ENCODE measurements around the gene BMF.

DNA sequence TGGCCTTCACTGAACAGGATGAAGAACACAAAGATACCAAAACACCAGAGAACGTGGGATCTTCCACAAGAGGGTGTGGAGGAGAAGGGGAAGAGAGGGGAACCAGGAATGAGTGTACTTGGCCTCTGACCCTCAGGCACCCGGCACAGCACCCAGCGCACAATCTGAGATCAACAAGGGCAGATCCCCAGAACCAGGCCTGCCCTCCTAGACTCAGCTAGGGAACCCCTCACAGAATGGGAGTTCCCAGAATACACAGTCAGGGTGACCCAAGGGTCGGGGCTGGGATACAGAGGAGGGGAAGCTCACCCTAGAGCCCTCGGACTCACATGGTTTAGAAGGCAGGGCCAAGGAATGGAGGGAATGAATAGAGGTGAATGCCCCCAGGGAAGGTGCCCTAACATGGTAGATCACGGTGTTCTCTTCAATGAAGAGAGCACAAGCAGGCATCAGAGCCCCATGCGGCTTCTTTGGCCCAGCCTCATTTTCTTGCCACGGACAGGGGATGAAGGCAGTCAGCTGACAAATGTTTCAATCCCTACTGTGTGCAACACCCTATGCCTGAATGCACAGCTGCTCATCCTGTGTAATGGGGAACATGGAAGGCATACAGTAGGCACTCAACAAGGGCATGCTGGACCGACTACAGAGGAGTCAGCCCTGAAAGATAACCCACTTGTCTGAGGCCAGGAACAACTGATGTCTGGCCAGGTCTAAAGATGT, 13.1 kb downstream of the BMF start:
- TF ChIP-seq POLR2A (IDR thresholded peaks at IDR 0.05) (no peak), POLR2AphosphoS5 (IDR thresholded peaks at IDR 0.05) (no peak)
- TF ChIP-seq, protein P1, sequence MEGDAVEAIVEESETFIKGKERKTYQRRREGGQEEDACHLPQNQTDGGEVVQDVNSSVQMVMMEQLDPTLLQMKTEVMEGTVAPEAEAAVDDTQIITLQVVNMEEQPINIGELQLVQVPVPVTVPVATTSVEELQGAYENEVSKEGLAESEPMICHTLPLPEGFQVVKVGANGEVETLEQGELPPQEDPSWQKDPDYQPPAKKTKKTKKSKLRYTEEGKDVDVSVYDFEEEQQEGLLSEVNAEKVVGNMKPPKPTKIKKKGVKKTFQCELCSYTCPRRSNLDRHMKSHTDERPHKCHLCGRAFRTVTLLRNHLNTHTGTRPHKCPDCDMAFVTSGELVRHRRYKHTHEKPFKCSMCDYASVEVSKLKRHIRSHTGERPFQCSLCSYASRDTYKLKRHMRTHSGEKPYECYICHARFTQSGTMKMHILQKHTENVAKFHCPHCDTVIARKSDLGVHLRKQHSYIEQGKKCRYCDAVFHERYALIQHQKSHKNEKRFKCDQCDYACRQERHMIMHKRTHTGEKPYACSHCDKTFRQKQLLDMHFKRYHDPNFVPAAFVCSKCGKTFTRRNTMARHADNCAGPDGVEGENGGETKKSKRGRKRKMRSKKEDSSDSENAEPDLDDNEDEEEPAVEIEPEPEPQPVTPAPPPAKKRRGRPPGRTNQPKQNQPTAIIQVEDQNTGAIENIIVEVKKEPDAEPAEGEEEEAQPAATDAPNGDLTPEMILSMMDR (IDR thresholded peaks at IDR 0.05) = no peak
